GM23338 (cell line): ENCODE measurements around the gene IDH3A.

ENCODE experiments used
- CREB1 ChIP-seq: fragments of 250-450 bp; sonication (Bioruptor Pico); IDR thresholded peaks from 2 replicates; pipeline ENCODE4 v1.5.0; 2020; ENCODE audit warnings: low read depth, mild to moderate bottlenecking, moderate library complexity
- CTCF ChIP-seq, 2 experiments: fragments of 200-600 bp in 1 of 2; sonication (generic) in 1 of 2; conservative IDR thresholded peaks; 2 replicates each; pipeline versions ENCODE4 v1.5.1 to v1.6.1; 2016 to 2017; ENCODE audit warnings: antibody characterized with exemption in 2 of 2, low read depth in 2 of 2, mild to moderate bottlenecking in 2 of 2, moderate library complexity in 1 of 2
- ETS1 ChIP-seq: IDR thresholded peaks from 2 replicates; pipeline ENCODE4 v1.6.1; 2016; ENCODE audit warnings: antibody characterized with exemption
- EZH2 ChIP-seq: fragments of 200-600 bp; sonication (generic); IDR thresholded peaks from one replicate; pipeline ENCODE4 v1.8.0; 2017; ENCODE audit warnings: antibody characterized with exemption, mild to moderate bottlenecking, low read depth; ENCODE audit not compliant: unreplicated experiment
- EZH2phosphoT487 ChIP-seq: fragments of 200-600 bp; sonication (generic); IDR thresholded peaks from one replicate; pipeline ENCODE4 v1.8.1; 2018; ENCODE audit warnings: antibody characterized with exemption; ENCODE audit not compliant: unreplicated experiment
- POLR2AphosphoS5 ChIP-seq: IDR thresholded peaks from 2 replicates; pipeline ENCODE4 v1.6.1; 2016; ENCODE audit warnings: antibody characterized with exemption, low read depth
- ZNF114 ChIP-seq: fragments of 250-450 bp; sonication (Bioruptor Pico); IDR thresholded peaks from 2 replicates; pipeline ENCODE4 v1.5.0; 2020; ENCODE audit warnings: mild to moderate bottlenecking, moderate library complexity
- ZNF331 ChIP-seq: fragments of 250-450 bp; sonication (Bioruptor Pico); IDR thresholded peaks from 2 replicates; pipeline ENCODE4 v1.5.0; 2020; ENCODE audit warnings: low read depth, mild to moderate bottlenecking, moderate library complexity
- TF ChIP-seq, protein P1 (sequence below): fragments of 250-450 bp; sonication (Bioruptor Pico); IDR thresholded peaks from 2 replicates; pipeline ENCODE4 v1.5.0; 2020; ENCODE audit warnings: mild to moderate bottlenecking, moderate library complexity

DNA sequence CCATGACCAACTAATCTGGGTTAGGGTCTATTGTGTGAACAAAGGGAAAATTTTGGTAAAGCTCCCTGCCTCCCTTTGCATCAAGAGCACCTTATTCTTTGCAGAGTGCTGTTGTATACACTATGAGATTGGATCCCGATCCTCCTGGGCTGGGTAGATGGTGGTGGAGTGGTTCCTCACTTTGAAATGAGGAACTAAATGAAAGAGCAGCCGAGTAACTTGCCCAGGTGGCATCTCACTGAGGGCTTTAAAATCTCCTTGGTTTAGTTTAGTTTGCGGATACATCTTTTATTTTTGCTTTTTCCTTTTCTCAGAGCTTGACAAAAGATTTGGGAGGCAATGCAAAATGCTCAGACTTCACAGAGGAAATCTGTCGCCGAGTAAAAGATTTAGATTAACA lies 19.4 kb downstream of the IDH3A start:
- TF ChIP-seq CTCF (conservative IDR thresholded peaks at IDR 0.05; ENCODE audit: low read depth in 2 of 2) (no peak), CREB1 (no peak), POLR2AphosphoS5 (no peak), EZH2 (no peak), EZH2phosphoT487 (no peak), ZNF331 (CRISPR knock-in tag) (no peak), ETS1 (no peak), ZNF114 (CRISPR knock-in tag) (no peak)
- TF ChIP-seq, protein P1, sequence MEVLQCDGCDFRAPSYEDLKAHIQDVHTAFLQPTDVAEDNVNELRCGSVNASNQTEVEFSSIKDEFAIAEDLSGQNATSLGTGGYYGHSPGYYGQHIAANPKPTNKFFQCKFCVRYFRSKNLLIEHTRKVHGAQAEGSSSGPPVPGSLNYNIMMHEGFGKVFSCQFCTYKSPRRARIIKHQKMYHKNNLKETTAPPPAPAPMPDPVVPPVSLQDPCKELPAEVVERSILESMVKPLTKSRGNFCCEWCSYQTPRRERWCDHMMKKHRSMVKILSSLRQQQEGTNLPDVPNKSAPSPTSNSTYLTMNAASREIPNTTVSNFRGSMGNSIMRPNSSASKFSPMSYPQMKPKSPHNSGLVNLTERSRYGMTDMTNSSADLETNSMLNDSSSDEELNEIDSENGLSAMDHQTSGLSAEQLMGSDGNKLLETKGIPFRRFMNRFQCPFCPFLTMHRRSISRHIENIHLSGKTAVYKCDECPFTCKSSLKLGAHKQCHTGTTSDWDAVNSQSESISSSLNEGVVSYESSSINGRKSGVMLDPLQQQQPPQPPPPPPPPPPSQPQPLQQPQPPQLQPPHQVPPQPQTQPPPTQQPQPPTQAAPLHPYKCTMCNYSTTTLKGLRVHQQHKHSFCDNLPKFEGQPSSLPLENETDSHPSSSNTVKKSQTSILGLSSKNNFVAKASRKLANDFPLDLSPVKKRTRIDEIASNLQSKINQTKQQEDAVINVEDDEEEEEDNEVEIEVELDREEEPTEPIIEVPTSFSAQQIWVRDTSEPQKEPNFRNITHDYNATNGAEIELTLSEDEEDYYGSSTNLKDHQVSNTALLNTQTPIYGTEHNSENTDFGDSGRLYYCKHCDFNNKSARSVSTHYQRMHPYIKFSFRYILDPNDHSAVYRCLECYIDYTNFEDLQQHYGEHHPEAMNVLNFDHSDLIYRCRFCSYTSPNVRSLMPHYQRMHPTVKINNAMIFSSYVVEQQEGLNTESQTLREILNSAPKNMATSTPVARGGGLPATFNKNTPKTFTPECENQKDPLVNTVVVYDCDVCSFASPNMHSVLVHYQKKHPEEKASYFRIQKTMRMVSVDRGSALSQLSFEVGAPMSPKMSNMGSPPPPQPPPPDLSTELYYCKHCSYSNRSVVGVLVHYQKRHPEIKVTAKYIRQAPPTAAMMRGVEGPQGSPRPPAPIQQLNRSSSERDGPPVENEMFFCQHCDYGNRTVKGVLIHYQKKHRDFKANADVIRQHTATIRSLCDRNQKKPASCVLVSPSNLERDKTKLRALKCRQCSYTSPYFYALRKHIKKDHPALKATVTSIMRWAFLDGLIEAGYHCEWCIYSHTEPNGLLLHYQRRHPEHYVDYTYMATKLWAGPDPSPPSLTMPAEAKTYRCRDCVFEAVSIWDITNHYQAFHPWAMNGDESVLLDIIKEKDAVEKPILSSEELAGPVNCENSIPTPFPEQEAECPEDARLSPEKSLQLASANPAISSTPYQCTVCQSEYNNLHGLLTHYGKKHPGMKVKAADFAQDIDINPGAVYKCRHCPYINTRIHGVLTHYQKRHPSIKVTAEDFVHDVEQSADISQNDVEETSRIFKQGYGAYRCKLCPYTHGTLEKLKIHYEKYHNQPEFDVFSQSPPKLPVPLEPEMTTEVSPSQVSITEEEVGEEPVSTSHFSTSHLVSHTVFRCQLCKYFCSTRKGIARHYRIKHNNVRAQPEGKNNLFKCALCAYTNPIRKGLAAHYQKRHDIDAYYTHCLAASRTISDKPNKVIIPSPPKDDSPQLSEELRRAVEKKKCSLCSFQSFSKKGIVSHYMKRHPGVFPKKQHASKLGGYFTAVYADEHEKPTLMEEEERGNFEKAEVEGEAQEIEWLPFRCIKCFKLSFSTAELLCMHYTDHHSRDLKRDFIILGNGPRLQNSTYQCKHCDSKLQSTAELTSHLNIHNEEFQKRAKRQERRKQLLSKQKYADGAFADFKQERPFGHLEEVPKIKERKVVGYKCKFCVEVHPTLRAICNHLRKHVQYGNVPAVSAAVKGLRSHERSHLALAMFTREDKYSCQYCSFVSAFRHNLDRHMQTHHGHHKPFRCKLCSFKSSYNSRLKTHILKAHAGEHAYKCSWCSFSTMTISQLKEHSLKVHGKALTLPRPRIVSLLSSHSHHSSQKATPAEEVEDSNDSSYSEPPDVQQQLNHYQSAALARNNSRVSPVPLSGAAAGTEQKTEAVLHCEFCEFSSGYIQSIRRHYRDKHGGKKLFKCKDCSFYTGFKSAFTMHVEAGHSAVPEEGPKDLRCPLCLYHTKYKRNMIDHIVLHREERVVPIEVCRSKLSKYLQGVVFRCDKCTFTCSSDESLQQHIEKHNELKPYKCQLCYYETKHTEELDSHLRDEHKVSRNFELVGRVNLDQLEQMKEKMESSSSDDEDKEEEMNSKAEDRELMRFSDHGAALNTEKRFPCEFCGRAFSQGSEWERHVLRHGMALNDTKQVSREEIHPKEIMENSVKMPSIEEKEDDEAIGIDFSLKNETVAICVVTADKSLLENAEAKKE (CRISPR knock-in tag) = no peak
